NCI-H748 treated with DMSO at 0.1 percent for 48 hours (cell line): ENCODE data around the gene DCST2.

Experiments
- DNase-seq: peaks from one replicate; lab custom pipeline; 2025; lab: John Stamatoyannopoulos, UW

The DCST2 gene

GRCh38 chr1:155026588-155026987 lies 7.0 kb downstream of the DCST2 start:
- DNase-seq = no peak

- no peak for DNase-seq
Observed at GRCh38 chr1:155026154-155026553, 7.4 kb downstream of the DCST2 start.

GRCh38 chr1:155024315-155024714 lies 9.3 kb downstream of the DCST2 start:
- DNase-seq = no peak

GRCh38 chr1:155023627-155024026 lies 10.0 kb downstream of the DCST2 start:
- DNase-seq = no peak

- no peak for DNase-seq
Observed at GRCh38 chr1:155022927-155023236, 10.7 kb downstream of the DCST2 start.

GRCh38 chr1:155022136-155022926 lies 11.2 kb downstream of the DCST2 start:
- no peak for DNase-seq

- DNase-seq = no peak
Observed at GRCh38 chr1:155019377-155020245, 14.0 kb downstream of the DCST2 start.

- DNase-seq = no peak
Observed at GRCh38 chr1:155018617-155019348, 14.8 kb downstream of the DCST2 start.

GRCh38 chr1:155017946-155018316 lies 15.7 kb downstream of the DCST2 start:
- DNase-seq = no peak

- peak; percentile 71 for DNase-seq
Observed at GRCh38 chr1:155017041-155017945, 16.3 kb downstream of the DCST2 start.

- no peak for DNase-seq
Observed at GRCh38 chr1:155016231-155016831, 17.2 kb downstream of the DCST2 start.

- no peak for DNase-seq
Observed at GRCh38 chr1:155015527-155016230, 17.9 kb downstream of the DCST2 start.

GRCh38 chr1:155014709-155015508 lies 18.7 kb downstream of the DCST2 start:
- no peak for DNase-seq

GRCh38 chr1:155013632-155014031 lies 19.9 kb downstream of the DCST2 start:
- no peak for DNase-seq

- DNase-seq = no peak
Observed at GRCh38 chr1:155012776-155013602, 20.6 kb downstream of the DCST2 start.

- peak; percentile 6 for DNase-seq
Observed at GRCh38 chr1:155012026-155012546, 21.5 kb downstream of the DCST2 start.

- no peak for DNase-seq
Observed at GRCh38 chr1:155011437-155012025, 22.1 kb downstream of the DCST2 start.

GRCh38 chr1:155011004-155011416 lies 22.6 kb downstream of the DCST2 start:
- no peak for DNase-seq
